ENCODE measurements around the gene KIAA1958.

The KIAA1958 gene

DNA sequence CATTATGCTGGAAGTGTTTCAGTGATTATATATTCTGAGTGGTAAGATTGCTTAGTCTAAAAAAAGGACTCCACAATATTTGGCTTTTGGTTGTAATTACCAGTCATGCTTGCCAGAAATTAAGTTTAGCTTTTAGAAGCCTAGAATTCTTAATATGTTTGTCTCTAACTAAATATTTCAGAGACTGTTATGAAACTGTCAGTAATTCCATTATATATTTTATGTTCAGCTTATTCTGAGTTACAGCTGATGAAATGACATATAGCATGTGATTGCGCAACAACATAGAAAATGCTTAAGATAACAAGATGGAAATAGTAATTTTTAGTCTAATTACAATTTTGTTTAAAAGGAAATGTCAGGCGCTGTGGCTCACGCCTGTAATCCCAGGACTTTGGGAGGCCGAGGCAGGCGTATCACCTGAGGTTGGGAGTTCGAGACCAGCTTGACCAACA is 44.2 kb downstream of the KIAA1958 start:
- DNase-seq (ENCODE audit: low read depth in 2 of 2): no peak

DNA sequence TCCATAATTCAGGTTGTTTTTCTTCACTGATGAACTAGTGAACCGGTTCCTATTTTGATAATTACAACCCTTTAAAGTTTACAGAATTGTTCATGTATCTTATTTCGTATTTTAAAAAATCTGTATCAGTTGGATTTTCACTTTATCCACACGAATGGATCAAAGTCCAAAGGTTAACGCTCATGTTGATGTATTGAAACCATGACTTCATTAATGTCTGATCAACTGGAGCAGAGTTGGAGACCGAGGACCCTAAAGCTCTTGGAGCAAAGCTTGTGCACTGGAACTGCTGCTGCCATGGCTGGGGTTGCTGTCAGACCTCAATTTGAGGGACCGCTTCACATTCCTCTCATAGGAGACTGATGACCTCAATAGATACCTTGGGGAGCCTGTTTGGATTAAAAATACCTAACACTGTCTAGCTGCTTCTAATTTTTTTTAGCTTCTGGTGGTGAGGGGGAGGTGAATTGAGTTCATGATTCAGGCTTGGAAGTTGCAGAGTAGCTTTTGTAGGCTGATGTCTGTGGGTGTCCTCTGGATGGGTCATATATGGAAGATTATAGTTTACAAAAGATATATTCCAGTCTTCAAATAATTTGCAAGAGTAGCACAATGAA is 45.1 kb downstream of the KIAA1958 start:
- DNase-seq (ENCODE audit: low read depth in 2 of 2): no peak

DNA sequence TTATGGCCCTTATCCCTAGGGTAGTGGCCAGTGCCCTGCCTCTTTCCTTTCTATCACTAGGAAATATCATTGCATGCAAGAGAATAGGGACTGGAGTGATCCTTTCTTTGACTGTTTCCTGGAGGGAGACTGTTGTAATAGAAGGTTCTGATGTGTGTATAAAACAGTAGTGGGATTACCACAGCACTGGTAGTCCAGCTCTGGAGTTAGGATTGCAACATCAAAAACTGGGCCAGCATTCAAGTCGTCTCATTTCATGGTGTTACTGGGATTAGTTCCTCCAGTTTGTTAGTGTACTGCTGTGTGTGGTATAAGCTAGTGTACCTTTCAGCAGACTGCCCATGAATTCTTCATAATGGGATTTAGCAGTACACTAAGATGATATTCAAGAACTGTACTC is 45.8 kb downstream of the KIAA1958 start:
- no peak for DNase-seq (ENCODE audit: low read depth in 2 of 2)

DNA sequence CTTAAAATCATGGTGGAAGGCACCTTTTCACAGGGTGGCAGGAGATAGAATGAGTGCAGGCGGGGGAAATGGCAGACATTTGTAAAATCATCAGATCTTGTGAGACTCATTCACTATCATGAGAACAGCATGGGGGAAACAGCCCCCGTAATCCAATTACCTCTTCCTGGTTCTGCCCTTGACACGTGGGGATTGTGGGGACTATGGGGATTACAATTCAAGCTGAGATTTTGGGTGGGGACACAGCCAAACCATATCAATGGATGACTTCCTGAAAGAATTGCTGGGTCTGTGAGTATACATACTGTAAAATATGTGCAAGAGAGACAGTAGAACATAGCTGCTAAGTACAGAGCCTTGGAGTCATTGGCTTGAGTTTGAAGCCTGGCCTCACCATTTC is 47.0 kb downstream of the KIAA1958 start:
- no peak for DNase-seq (ENCODE audit: low read depth in 2 of 2)

DNA sequence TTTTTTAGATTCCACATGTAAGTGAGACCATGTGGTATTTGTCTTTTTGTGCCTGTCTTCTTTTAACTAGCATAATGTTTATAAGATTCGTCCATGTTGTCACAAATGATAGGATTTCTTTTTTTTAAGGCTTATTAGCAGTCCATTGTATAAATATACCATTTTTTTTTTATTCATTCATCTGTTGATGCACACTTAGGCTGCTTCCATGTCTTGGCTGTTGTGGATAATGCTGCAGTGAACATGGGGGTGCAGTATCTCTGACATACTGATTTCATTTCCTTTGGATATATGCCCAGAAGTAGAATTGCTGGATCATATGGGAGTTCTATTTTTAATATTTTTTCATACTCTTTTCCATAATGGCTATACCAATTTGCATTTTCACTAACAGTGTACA is 48.7 kb downstream of the KIAA1958 start:
- DNase-seq (ENCODE audit: low read depth in 2 of 2): no peak

DNA sequence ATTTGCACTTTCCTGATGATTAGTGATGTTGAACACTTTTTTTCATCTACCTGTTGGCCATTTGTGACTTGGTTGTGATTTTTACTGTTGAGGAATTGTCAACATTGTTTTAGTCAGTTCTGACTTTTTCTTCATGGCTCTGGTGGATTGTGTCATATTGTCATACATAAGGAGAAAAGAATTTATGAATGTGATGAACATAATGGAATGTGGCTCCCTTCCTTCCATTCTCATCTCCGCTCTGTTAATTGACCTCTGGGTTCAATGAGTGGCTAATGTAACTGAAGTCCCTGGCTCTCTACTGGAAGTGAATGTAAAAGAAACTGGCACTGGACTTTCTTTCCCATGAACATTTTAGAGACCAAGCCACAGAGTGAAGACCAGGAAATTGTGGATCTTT is 49.2 kb downstream of the KIAA1958 start:
- DNase-seq (ENCODE audit: low read depth in 2 of 2): no peak

DNA sequence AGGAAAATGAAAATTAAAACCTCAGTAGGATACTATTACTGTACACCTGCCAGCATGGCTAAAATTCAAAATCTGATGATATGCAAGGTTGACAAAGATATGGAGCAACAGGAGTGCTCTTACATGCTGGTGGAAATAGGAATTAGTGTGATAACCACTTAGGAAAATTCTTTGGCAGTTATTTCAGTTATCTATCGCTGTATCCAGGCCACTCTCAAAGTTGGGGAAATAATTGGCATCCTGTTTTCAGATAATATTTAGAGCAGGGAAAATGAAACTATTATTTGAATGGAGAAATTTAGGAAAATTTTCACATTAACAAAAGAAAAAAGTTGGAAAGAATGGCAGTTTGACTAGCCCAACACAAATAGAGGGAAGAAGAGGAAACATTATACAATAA is 50.9 kb downstream of the KIAA1958 start:
- DNase-seq (ENCODE audit: low read depth in 2 of 2): no peak

DNA sequence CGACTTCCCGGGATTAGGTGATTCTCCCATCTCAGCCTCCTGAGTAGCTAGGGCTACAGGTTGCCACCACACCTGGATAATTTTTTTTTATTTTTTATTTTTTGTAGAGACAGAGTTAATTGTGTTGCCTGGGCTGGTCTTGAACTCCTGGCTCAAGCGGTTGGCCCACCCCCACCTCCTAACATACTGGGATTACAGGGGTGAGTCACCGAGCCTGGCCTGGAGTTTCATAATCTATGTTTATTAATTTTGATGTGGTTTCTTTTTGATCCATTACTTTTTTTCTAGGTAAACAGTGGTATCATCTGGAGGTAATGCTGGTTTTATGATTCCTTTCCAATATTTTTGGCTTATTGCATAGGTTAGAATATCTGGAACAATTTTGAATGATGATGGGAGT is 54.2 kb downstream of the KIAA1958 start:
- DNase-seq (ENCODE audit: low read depth in 2 of 2): no peak

DNA sequence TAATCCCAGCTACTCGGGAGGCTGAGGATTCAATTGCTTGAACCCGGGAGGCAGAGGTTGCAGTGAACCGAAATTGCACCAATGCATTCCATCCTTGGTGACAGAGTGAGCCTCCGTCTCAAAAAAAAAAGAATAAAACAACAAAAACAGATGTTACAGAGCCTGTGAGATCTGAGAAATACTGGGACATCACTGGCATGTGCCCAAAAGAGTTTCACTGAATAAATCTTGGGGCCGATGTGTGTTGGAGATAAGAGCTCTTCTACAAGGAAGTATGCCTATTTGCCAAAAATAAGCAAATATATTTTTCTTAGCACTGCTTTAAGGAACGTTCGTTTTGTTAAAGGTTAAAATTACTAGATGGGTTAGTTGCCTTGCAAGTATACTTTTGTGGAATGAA is 55.1 kb downstream of the KIAA1958 start:
- DNase-seq (ENCODE audit: low read depth in 2 of 2): no peak

DNA sequence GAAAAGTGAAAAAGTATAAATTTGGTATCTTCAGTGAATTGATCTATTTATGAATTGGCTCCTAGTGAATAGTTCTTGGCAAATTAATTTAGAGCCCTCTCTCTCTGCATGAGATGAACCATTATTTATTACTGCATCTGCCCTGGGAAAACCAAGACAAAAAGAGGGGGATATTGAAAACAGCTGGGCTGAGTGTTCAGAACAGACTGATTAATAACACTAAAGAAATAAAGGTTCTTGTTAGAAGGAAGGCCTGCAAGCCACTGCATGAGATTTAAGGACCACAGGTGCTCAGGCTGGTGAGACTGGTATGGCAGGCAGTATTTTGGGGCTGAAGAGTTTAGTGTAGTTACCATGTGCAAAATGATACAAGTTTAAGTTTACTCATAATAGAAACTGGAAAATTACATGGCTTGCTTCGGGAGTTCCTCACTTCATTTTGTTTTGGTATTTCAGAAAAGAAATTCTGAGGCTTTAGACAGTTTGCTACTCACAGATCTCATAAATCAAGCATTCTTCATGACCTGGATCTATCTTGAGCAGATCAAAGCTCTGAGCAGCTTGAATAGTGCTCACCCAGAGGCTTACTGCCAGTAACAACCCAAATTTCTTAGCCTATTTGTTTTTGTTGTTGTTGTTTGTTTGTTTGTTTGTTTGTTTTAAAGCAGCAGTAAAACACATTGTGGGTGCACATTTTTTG is 56.1 kb downstream of the KIAA1958 start:
- DNase-seq (ENCODE audit: low read depth in 2 of 2): no peak

DNA sequence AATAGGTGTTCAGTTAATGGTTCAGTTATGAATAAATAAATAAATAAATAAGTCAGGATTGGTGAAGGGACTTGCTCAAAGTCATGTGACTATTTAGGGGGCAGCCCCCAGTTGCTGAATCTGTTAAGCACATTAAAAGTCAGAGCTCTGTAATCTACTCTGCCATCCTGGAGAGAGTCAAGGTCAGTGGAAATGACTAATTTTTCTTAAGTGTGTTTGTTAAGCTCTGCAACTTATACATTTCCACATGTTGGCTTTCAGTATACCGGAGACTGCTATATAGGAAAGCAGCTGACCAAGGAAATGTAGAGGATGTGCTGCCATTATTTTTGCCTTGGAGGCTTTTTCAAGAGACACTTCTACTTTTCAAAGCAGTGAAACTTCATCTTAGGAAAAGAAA is 57.9 kb downstream of the KIAA1958 start:
- DNase-seq (ENCODE audit: low read depth in 2 of 2): no peak

DNA sequence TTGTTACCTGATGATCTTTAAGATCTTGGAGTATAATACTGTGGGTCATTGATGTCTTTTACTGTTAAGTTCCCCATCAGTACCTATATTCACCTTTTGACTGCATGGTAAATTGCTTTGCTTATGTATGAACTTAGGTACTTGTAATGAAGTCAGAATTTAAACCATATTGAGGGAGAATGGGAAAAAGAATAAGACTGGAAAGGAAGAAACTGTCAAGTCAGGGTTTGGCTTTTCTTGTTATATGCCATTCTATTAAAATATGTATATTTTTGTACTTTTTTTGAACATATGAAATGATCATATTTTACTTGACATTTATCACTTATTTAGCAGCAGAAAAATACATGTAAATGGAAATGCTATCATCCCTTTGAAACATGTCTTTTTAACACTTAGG is 58.6 kb downstream of the KIAA1958 start:
- no peak for DNase-seq (ENCODE audit: low read depth in 2 of 2)

DNA sequence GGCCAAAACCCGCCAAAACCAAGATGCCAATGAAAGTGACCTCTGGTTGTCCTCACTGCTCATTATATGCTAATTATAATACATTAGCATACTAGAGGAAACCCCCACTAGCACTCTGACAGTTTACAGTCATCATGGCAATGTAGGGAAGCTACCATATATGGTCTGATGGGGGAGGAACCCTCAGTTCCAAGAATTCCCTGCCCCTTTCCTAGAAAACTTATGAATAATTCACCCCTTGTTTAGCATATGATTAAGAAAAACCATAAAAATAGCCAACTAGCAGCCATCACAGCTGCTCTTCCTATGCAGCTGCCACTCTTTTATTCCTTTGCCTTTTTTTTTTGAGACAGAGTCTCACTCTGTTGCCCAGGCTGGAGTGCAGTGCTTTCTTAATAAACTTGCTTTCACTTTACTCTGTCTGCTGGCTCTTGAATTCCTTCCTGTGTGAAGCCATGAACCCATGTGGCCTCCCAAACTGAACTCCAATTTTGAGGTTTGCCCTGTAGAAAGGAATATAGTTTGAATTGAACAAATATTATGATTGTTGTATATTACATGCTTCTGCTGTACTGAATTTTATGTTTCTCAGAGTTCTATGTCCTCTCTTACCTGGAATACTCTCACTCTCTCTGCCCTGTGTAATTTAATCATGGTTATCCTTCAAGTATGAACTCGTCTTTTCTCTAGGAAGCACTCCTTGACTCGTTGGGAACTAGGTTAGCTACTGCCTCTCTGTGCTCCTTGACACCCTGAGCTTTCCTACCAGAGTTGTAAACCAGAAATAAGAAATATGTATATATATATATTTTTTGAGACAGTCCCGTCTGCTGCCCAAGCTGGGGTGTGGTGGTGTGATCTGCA is 59.8 kb downstream of the KIAA1958 start:
- no peak for DNase-seq (ENCODE audit: low read depth in 2 of 2)

DNA sequence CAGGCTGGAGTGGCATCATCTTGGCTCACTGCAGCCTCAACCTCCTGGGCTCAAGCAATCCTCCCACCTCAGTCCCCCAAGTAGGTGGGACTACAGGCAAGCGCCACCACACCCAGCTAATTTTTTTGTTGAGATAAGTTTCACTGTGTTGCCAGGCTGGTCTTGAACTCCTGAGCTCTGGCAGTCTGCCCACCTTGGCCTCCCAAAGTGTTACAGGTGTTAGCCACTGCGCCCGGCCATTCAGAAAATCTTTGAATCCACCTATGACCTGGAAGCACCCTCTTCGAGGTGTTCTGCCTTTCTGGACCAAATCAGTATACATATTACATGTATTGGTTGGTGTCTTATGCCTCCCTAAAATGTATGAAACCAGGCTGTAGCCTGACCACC is 61.4 kb downstream of the KIAA1958 start:
- DNase-seq (ENCODE audit: low read depth in 2 of 2): no peak

DNA sequence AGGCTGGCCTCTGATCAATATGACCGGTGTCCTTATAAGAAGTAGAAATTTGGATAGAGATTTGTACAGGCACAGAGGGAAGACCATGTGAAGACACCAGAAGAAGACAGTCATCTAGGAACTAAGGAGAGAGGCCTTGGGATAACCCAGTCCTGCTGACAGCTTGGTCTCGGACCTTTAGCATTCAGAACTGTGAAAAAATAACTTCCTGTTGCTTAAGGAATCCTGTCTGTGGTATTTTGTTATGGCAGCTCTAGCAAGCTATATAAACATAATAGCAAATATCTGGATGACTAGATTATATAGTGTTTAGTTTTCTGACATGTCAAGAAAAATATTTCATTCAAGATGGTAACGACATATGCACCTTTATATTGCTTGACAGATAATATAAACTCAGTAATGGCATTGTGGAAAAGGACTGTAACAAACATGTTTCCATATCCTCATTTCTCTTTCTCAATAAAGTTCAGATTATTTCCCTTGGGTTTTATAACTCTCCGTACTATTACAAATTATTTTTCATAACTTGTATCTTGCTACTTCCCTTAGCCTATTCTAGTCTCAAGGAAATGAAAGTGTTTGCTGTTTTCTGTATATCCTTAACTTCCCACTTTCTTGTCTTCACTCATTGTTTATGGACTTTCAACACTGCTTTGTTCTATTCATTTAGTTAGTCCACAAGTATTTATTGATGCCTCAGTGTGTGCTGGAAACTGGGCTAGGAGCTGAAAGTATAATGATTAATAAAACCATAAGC is 62.4 kb downstream of the KIAA1958 start:
- no peak for DNase-seq (ENCODE audit: low read depth in 2 of 2)

DNA sequence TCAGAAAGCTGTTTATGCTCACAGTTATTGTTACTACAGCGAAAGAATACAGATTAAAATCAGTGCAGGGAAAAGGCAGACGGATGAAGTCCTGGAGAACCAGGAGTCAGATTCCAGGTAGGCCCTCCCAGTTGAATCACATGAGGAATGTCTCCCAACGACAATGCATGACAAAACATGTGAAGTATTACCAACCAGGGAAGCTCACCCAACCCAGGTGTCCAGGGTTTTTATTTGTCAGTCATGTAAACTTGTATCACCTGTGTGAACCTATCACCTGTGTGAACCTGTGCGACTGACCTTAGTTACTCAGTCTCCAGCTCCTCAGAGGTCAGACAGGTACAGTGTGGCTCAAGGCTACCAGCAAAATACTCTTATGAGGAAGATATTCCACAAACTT is 63.9 kb downstream of the KIAA1958 start:
- no peak for DNase-seq (ENCODE audit: low read depth in 2 of 2)

DNA sequence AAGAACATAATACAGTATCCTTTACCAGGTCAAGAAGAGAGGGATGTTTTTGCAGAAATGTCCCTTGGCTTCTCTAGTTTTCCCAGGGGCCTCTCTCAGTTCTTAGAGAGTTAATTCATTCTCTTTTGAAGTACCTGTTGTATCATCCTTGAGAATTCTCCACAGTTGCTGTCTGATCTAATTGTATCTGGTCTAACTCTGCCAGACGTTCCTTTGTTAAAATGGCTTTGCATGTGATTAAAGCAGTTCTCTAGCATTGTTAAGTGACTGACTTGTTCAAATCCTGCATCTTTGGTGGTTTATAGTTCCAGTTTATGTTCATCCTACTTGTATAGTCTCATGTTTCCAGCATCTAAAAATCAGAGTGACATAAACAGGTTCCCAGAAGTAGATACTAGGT is 65.0 kb downstream of the KIAA1958 start:
- no peak for DNase-seq (ENCODE audit: low read depth in 2 of 2)

DNA sequence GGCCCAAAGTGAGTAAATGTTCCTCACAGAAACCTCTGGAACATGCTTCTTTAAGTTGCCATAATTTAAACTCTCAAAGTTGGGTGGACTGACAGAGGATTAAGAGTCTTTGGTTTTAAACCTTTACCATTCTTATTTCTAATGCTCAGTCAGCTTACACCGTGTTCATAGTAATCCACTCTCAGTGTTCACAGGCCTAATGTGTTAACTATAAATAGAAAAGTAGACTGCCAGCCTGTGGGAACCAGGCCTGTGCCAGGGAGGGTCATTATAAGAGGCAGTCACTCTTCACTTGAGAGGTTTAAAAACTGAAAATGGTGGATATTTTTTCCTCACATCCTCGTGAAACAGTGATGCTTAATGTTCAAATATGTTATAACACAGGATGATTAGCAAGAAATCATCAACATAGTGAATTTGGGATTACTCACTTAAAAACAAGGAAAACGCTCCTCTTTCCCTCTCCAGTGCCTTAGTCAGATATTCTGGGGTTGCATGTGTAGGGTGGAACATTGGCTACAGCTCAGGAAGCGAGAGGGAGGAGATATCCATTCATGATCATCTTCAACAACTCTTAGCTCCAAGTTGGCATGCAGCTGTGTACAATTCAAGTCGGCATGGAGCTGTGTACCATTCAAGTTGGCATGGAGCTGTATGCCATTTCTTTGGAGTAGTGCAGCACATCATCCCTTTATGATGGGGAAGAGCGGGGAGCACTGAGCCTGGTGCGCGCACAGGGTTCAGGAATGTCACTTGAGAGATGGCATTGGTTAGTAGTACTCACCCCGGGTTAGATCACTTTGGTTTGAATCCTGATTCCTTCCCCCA is 65.8 kb downstream of the KIAA1958 start:
- DNase-seq (ENCODE audit: low read depth in 2 of 2): no peak

DNA sequence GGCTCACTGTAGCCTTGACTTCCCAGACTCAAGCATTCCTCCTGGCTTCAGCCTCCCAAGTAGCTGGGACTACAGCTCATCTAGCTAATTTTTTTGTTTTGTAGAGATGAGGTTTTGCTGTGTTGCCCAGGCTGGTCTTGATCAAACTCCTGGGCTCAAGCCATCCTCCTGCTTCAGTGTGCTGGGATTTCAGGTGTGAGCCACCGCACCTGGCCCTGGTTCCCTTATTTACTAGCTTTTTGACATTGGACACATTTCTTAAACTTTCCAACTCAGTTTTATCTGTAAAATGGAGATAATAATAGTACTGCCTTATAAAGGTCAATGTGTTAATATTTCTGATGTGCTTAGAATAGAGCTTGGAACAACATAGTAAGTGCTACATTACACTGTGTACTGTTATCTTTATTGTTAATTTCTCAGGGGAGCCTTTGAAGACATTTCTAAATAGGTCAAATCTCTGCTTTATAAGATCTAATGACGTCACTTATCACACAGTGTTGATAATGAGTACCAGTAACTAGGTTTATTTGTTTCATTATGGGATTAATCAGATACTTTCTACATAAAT is 66.7 kb downstream of the KIAA1958 start:
- no peak for DNase-seq (ENCODE audit: low read depth in 2 of 2)

DNA sequence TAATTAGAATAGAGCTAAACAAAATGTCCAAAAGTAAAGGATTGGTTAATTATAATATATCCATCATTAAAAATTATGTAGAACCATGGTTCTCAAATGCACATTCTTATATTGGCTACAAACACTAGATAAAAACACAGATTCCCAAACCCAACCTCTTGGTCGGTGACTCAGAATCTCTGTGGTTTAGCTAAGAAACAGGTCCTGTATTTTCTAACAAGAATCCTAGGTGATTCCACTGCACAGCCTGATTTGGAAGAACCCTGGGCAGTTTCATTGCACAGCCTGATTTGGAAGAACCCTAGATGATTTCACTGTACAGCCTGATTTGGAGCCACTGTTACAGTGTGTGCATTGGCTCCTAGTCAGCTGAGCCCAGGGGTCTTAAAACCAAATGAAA is 67.9 kb downstream of the KIAA1958 start:
- DNase-seq (ENCODE audit: low read depth in 2 of 2): no peak

DNA sequence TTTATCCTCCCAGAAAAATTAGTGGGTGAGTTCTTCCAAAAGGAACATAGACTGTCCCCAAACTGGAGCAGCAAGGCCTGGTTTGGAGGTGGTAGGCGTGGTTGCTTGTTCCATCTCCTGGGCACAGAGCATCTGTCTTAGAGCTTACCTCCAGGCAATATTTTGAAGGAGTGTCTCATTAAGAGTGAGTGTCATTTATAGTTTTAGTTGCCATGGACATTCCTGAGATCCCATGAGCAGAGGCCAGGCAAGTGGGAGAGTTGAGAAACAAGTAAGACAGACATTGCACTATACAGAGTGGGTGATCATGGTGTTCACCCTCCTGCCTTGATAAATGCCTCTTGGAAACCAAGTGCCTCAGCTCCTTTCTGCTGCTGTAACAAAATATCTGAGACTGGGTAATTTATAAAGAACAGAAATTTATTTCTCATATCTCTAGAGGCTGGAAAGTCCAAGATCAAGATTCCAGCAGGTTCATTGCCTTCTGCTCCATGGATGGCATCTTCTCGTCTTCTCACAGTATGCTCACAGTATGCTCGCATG is 68.5 kb downstream of the KIAA1958 start:
- DNase-seq (ENCODE audit: low read depth in 2 of 2): no peak
